GM23248 (cell line): Measurements from ENCODE around the gene SV2C. TPM values are rescaled to one million over a fixed set of nuclear protein-coding genes. Genes with fewer than 3 reads are reported as not detected.

Source experiments
- DNase-seq: peaks from one replicate; pipeline ENCODE4 v3.0.0-alpha.2; 2015
- H2AFZ ChIP-seq: fragments of 200-600 bp; sonication (generic); 2 replicates; pipeline ENCODE4 v1.6.1; 2016; ENCODE audit warnings: antibody characterized with exemption
- H3F3A ChIP-seq: fragments of 200-600 bp; sonication (generic); 2 replicates; pipeline ENCODE4 v1.6.1; 2016; ENCODE audit warnings: mild to moderate bottlenecking, antibody characterized with exemption, mixed run types; ENCODE audit not compliant: insufficient read depth
- H3K27ac ChIP-seq: fragments of 200-600 bp; sonication (generic); 2 replicates; pipeline ENCODE4 v1.5.1; 2016; ENCODE audit warnings: mild to moderate bottlenecking
- H3K27me3 ChIP-seq: fragments of 200-600 bp; sonication (generic); replicated peaks from 2 replicates; pipeline ENCODE4 v1.6.1; 2016; ENCODE audit warnings: mild to moderate bottlenecking; ENCODE audit not compliant: insufficient read depth
- H3K36me3 ChIP-seq: fragments of 200-600 bp; sonication (generic); 2 replicates; pipeline ENCODE4 v1.6.1; 2016; ENCODE audit warnings: low read depth, mild to moderate bottlenecking
- H3K4me1 ChIP-seq: fragments of 200-600 bp; sonication (generic); 2 replicates; pipeline ENCODE4 v1.6.1; 2016; ENCODE audit warnings: mild to moderate bottlenecking; ENCODE audit not compliant: insufficient read depth
- H3K4me2 ChIP-seq: fragments of 200-600 bp; sonication (generic); one replicate; pipeline ENCODE4 v1.6.1; 2016; ENCODE audit warnings: mild to moderate bottlenecking; ENCODE audit not compliant: unreplicated experiment
- H3K4me3 ChIP-seq: fragments of 200-600 bp; sonication (generic); 2 replicates; pipeline ENCODE4 v1.5.1; 2016; ENCODE audit warnings: mild to moderate bottlenecking
- H3K79me2 ChIP-seq: fragments of 200-600 bp; sonication (generic); 2 replicates; pipeline ENCODE4 v1.6.1; 2016; ENCODE audit warnings: mild to moderate bottlenecking; ENCODE audit not compliant: insufficient read depth
- H3K9ac ChIP-seq: fragments of 200-600 bp; sonication (generic); 2 replicates; pipeline ENCODE4 v1.6.1; 2016; ENCODE audit warnings: mild to moderate bottlenecking
- H3K9me2 ChIP-seq: fragments of 200-600 bp; sonication (generic); 2 replicates; pipeline ENCODE4 v1.6.1; 2016; ENCODE audit warnings: mixed run types, mild to moderate bottlenecking, moderate library complexity; ENCODE audit not compliant: insufficient read depth
- H3K9me3 ChIP-seq: fragments of 200-600 bp; sonication (generic); one replicate; pipeline ENCODE4 v1.6.1; 2017; ENCODE audit warnings: low read depth
- H4K20me1 ChIP-seq: fragments of 200-600 bp; sonication (generic); 2 replicates; pipeline ENCODE4 v1.6.0; 2016; ENCODE audit not compliant: insufficient read depth
- EZH2 ChIP-seq: fragments of 200-600 bp; sonication (generic); IDR thresholded peaks from 2 replicates; pipeline ENCODE4 v1.6.1; 2018; ENCODE audit warnings: antibody characterized with exemption, mild to moderate bottlenecking; ENCODE audit not compliant: insufficient read depth, poor library complexity, severe bottlenecking
- EZH2phosphoT487 ChIP-seq: fragments of 200-600 bp; sonication (generic); IDR thresholded peaks from 2 replicates; pipeline ENCODE4 v1.6.1; 2018; ENCODE audit warnings: antibody characterized with exemption, moderate library complexity, mild to moderate bottlenecking, low read depth; ENCODE audit not compliant: insufficient read depth
- WGBS, 2 experiments: methylation state at CpG; one replicate each; pipeline ENCODE4 v1.1.6; 2015 to 2017; ENCODE audit warnings: low lambda C conversion rate in 2 of 2, low coverage in 1 of 2; ENCODE audit errors: missing lambda C conversion rate in 2 of 2; 5-methylcytosine and 5-hydroxymethylcytosine counted together
- in situ Hi-C: fragments of 300-500 bp; cut with MboI; formaldehyde crosslinking; loops from 2 replicates; pipeline ENCODE4 v1.15.0; 2020
- polyA plus RNA-seq: library from polyadenylated mRNA; unstranded; fragments of >200 nt; fragmentation: Nextera tagmentation; extraction: Ambion mirVana; gene quantifications from 2 replicates; pipeline ENCODE4 v1.2.1, GENCODE V29; 2016
- total RNA-seq: library from RNA; depleted of rRNA; stranded (reverse); fragments of >200 nt; shearing (Covaris generic); gene quantifications from 2 replicates; pipeline ENCODE4 v1.2.3, GENCODE V29; 2014

The SV2C gene
- total and polyA plus RNA-seq, 2 experiments from 2014 or later = not detected

DNA sequence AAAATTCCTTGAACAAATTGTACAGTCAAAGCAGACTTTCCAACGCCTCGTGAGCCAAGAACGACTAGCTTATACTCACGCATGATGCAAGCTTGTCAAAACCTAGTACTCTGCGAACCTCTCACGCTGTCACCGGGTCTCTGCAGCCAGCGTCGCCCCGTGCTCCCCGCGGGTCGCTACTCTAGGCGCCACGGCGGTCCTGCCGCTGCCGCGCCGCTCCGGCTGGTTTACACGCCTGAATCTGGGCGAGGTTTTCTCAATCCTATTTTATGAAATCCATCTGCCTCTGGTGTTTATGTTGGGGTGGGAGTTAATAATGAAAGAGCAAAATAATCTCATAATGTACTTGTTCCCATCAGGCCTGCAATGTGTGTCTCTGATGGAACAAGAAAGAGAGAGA, 90.9 kb downstream of the SV2C start:
- Histone ChIP-seq H3K79me2 (no peaks in the 10 kb centered on the region), H3K27me3 (0 out of 2 replicates have a peak, but pooled peaks cover 5% of the 10 kb centered on the region), H3K4me1 (no peaks in the 10 kb centered on the region), H3K4me3 (no peak overlapping the region), H3K9me3 (no peaks in the 10 kb centered on the region), H4K20me1 (no peaks in the 10 kb centered on the region), H2AFZ (no peak overlapping the region), H3K9me2 (no peaks in the 10 kb centered on the region), H3F3A (no peaks in the 10 kb centered on the region), H3K4me2 (no peak overlapping the region), H3K27ac (no peak overlapping the region), H3K36me3 (no peaks in the 10 kb centered on the region), H3K9ac (no peak overlapping the region)
- in situ Hi-C loops = no loop called here
- no peak for DNase-seq
- TF ChIP-seq EZH2 (no peak), EZH2phosphoT487 (no peak)
- WGBS, 2 experiments = 81 to 82% methylated on average over 23 of the region's 23 CpGs

DNA sequence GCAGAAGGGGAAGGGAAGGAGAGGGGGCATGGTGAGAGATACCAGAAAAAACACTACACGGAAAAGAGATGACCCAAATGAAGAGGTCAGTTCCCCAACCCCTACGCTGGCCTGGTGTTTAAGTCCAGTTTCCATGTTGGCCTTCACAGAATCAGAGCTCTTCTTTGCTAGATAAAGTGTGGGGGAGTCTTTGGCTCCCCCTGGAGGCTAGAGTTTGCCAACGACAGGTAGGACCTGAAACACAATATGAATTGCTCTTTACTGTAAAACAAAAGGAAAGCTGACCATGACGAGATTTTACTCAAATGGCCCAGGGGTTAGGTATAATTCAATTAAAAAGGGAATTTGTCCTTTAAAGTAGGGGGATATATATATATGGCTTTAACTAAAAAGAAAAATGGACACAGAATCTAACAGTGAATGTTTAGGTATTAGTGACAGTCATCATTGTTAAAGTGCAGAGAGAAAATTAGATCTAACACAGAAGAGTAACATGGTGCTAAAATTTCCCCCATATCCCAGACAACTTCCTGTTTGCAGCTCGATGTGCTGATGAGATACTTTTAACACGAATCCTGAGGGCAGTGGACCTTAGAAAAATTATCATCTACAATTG, 92.0 kb downstream of the SV2C start:
- H3K27ac ChIP-seq = no peak overlapping the region
- 0 out of 2 replicates have a peak, but pooled peaks cover 5% of the 10 kb centered on the region for H3K27me3 ChIP-seq
- H4K20me1 ChIP-seq = no peaks in the 10 kb centered on the region
- no peak overlapping the region for H3K9ac ChIP-seq
- H3K9me3 ChIP-seq = no peaks in the 10 kb centered on the region
- no peaks in the 10 kb centered on the region for H3K4me1 ChIP-seq
- H3K4me3 ChIP-seq = no peak overlapping the region
- H2AFZ ChIP-seq = no peak overlapping the region
- no peaks in the 10 kb centered on the region for H3F3A ChIP-seq
- no peaks in the 10 kb centered on the region for H3K36me3 ChIP-seq
- no peaks in the 10 kb centered on the region for H3K79me2 ChIP-seq
- peak; percentile 56 for DNase-seq
- H3K4me2 ChIP-seq = no peak overlapping the region
- no peak for TF ChIP-seq EZH2
- H3K9me2 ChIP-seq = no peaks in the 10 kb centered on the region
- 10 to 11% methylated on average over 6 of the region's 6 CpGs for WGBS, 2 experiments
- in situ Hi-C loops = no loop called here

DNA sequence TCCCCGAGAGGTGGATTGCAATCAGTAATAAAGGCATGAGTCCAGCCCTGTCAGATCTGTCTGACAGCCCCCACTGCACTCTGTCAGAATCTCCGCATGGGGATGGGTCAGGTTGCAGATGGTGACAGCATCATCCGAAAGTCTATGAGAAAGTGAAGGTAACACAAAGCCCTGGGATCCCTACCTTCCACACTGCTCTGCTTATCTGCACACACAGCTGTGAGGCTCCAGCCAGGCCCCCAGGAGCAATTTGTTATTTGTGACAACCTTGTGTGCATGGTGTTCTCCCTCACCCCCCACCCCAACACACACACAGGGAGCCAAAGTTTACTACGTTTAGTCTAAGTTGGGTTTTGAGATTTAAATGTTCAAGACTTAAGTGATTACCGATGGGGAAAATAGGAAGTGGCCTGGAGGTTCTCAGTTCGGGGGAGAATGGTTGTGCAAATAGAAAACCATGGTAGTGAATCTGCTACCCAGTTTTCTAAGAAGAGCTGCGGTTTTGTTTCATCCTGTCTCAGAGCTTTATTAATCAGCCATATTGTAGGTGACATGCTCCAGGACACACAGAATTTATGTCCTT, 92.7 kb downstream of the SV2C start:
- no peaks in the 10 kb centered on the region for H3K79me2 ChIP-seq
- no peak overlapping the region for H3K4me2 ChIP-seq
- 44 to 47% methylated on average over 7 of the region's 7 CpGs for WGBS, 2 experiments
- DNase-seq = no peak
- H3K36me3 ChIP-seq = no peaks in the 10 kb centered on the region
- no peaks in the 10 kb centered on the region for H3K9me2 ChIP-seq
- no peak overlapping the region for H3K27ac ChIP-seq
- no peak overlapping the region for H2AFZ ChIP-seq
- in situ Hi-C loops = no loop called here
- H3K9ac ChIP-seq = no peak overlapping the region
- H3K4me3 ChIP-seq = no peak overlapping the region
- H3K4me1 ChIP-seq = no peaks in the 10 kb centered on the region
- no peak for TF ChIP-seq EZH2
- TF ChIP-seq EZH2phosphoT487 = no peak
- H3F3A ChIP-seq = no peaks in the 10 kb centered on the region
- H4K20me1 ChIP-seq = no peaks in the 10 kb centered on the region
- H3K9me3 ChIP-seq = no peaks in the 10 kb centered on the region
- 0 out of 2 replicates have a peak, but pooled peaks cover 5% of the 10 kb centered on the region for H3K27me3 ChIP-seq

DNA sequence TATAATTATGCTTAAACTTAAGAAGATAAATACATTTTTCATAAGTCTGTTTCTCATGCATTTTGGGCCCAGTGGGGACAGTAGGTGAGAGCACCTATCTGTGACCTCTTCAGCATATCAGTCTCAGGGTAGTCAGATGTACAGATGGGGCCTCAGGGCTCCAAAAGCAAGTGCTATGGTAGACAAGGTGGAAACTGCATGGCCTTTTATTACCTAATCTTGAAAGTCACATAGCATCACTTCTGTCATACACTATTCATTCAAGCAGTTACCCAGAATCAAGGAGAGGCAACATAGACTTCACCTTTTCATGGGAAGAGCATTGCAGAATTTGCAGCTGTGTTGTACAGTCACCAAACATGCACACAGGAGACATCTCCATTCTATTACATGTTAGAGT, 94.8 kb downstream of the SV2C start:
- Histone ChIP-seq H3F3A (no peaks in the 10 kb centered on the region), H3K4me3 (no peak overlapping the region), H3K9me2 (no peaks in the 10 kb centered on the region), H2AFZ (no peak overlapping the region), H3K9ac (no peak overlapping the region), H3K27ac (no peak overlapping the region), H3K36me3 (no peaks in the 10 kb centered on the region), H4K20me1 (no peaks in the 10 kb centered on the region), H3K4me1 (no peaks in the 10 kb centered on the region), H3K27me3 (0 out of 2 replicates have a peak, but pooled peaks cover 5% of the 10 kb centered on the region), H3K9me3 (no peaks in the 10 kb centered on the region), H3K79me2 (no peaks in the 10 kb centered on the region), H3K4me2 (no peak overlapping the region)
- TF ChIP-seq EZH2phosphoT487 (no peak), EZH2 (no peak)
- DNase-seq = no peak
- in situ Hi-C loops = no loop called here
